HCT116 (cell line): ENCODE measurements around the gene CERS6. TPM values are rescaled to one million over a fixed set of nuclear protein-coding genes. Genes with fewer than 3 reads are reported as not detected.

ENCODE experiments used
- ATAC-seq: fragments of 200-7000 bp; cut with Tn5 transposase; 2 replicates; pipeline ENCODE4 v1.9.1; 2020; ENCODE audit warnings: mild to moderate bottlenecking, moderate library complexity
- BruUV-seq: library from RNA; stranded (reverse); fragments of 400-500 nt; replicated peaks from 2 replicates; lab custom pipeline; 2021; lab: Mats Ljungman, UMichigan
- CTCF ChIA-PET: fragments of 300-600 bp; sonication (Branson Sonifier 250); formaldehyde crosslinking; loops from one replicate; lab custom pipeline; 2021; ENCODE audit warnings: antibody characterized with exemption; lab: Charles Lee
- POLR2A ChIA-PET: fragments of 300-600, 350-600 bp; sonication (Branson Sonifier 250); formaldehyde crosslinking; loops from one replicate; lab custom pipeline; 2021; ENCODE audit warnings: antibody characterized with exemption; lab: Charles Lee
- RAD21 ChIA-PET, 2 experiments: fragments of 300-600 bp; sonication (Branson Sonifier 250); formaldehyde crosslinking; loops; one replicate each; lab custom pipeline; 2023; ENCODE audit warnings: low total read pairs in 2 of 2; ENCODE audit not compliant: uncharacterized antibody in 2 of 2, unreplicated experiment in 2 of 2, low non-redundant PET in 1 of 2; lab: Charles Lee
- DNase-seq: peaks from one replicate; pipeline ENCODE4 v3.0.0-alpha.2; 2010; ENCODE audit warnings: low read depth, low spot score
- H2AFZ ChIP-seq: fragments of 200-600 bp; shearing (Covaris generic), sonication (generic); 2 replicates; pipeline ENCODE4 v1.6.1; 2017; ENCODE audit warnings: low read depth, mixed run types, mixed read lengths, antibody characterized with exemption, low read length; ENCODE audit not compliant: poor library complexity, severe bottlenecking
- H3K27ac ChIP-seq: 2 replicates; pipeline ENCODE4 v1.5.1; 2012; ENCODE audit warnings: low read depth, low read length
- H3K27me3 ChIP-seq: fragments of 200-600 bp; sonication (generic); 2 replicates; pipeline ENCODE4 v1.6.1; 2016; ENCODE audit warnings: mixed run types, low read length, mixed read lengths; ENCODE audit not compliant: insufficient read depth
- H3K36me3 ChIP-seq, 2 experiments: fragments of 200-500 bp in 1 of 2; fragments of 200-600 bp in 1 of 2; sonication (Bioruptor generic) in 1 of 2; sonication (generic) in 1 of 2; 2 replicates each; pipeline versions ENCODE4 v1.5.1 to v1.6.1; 2014 to 2016; ENCODE audit warnings: low read length in 2 of 2, inconsistent platforms in 1 of 2, mixed read lengths in 1 of 2, mixed run types in 1 of 2; ENCODE audit not compliant: insufficient read depth in 2 of 2, control insufficient read depth in 1 of 2
- H3K4me1 ChIP-seq, 2 experiments: fragments of 200-600 bp in 1 of 2; sonication (generic) in 1 of 2; 2 replicates each; pipeline versions ENCODE4 v1.5.1 to v1.6.1; 2012 to 2017; ENCODE audit warnings: low read length in 2 of 2, inconsistent platforms in 1 of 2, mild to moderate bottlenecking in 1 of 2, mixed read lengths in 1 of 2, mixed run types in 1 of 2, moderate library complexity in 1 of 2; ENCODE audit not compliant: insufficient read depth in 2 of 2, control insufficient read depth in 1 of 2
- H3K4me2 ChIP-seq: fragments of 200-600 bp; sonication (generic); 2 replicates; pipeline ENCODE4 v1.6.1; 2017; ENCODE audit warnings: mixed run types, low read length, mixed read lengths
- H3K4me3 ChIP-seq, 2 experiments: fragments of 200-600 bp in 1 of 2; sonication (generic) in 1 of 2; replicated peaks in 1 of 2; 2 replicates each; pipeline ENCODE4 v1.5.1; 2011 to 2016; ENCODE audit warnings: low read length in 2 of 2, control low read depth in 1 of 2, low read depth in 1 of 2, mild to moderate bottlenecking in 1 of 2, mixed read lengths in 1 of 2, mixed run types in 1 of 2
- H3K79me2 ChIP-seq: fragments of 200-600 bp; sonication (generic); 2 replicates; pipeline ENCODE4 v1.6.1; 2017; ENCODE audit warnings: mild to moderate bottlenecking, mixed run types, low read length, moderate library complexity, mixed read lengths; ENCODE audit not compliant: insufficient read depth
- H3K9ac ChIP-seq: fragments of 200-600 bp; sonication (generic); 2 replicates; pipeline ENCODE4 v1.6.1; 2016; ENCODE audit warnings: low read length, mixed read lengths
- H3K9me2 ChIP-seq: fragments of 200-600 bp; sonication (generic), shearing (Covaris generic); 2 replicates; pipeline ENCODE4 v1.6.1; 2017; ENCODE audit warnings: mixed run types, mild to moderate bottlenecking, moderate library complexity; ENCODE audit not compliant: insufficient read depth
- H3K9me3 ChIP-seq, 2 experiments: fragments of 200-500 bp in 1 of 2; fragments of 200-600 bp in 1 of 2; sonication (Bioruptor generic) in 1 of 2; sonication (generic) in 1 of 2; 2 replicates each; pipeline ENCODE4 v1.6.1; 2014 to 2017; ENCODE audit warnings: low read length in 2 of 2, mixed read lengths in 2 of 2, inconsistent platforms in 1 of 2, low read depth in 1 of 2, mild to moderate bottlenecking in 1 of 2, mixed run types in 1 of 2, moderate library complexity in 1 of 2; ENCODE audit not compliant: control insufficient read depth in 1 of 2, insufficient read depth in 1 of 2
- H4K20me1 ChIP-seq: fragments of 200-600 bp; sonication (generic), shearing (Covaris generic); 2 replicates; pipeline ENCODE4 v1.6.1; 2017; ENCODE audit warnings: mixed run types, mild to moderate bottlenecking, moderate library complexity; ENCODE audit not compliant: insufficient read depth
- CEBPB ChIP-seq: IDR thresholded peaks from 2 replicates; pipeline ENCODE4 v1.6.1; 2012; ENCODE audit warnings: low read depth
- EZH2phosphoT487 ChIP-seq: fragments of 200-600 bp; IDR thresholded peaks from 2 replicates; pipeline ENCODE4 v1.6.1; 2018; ENCODE audit warnings: antibody characterized with exemption, borderline replicate concordance
- FOSL1 ChIP-seq: IDR thresholded peaks from 2 replicates; pipeline ENCODE4 v1.6.1; 2012; ENCODE audit warnings: low read depth
- intact Hi-C: fragments of 100-400 bp; cut with micrococcal nuclease; formaldehyde crosslinking; loops from 2 replicates; pipeline ENCODE4 v1.10.0; 2022
- total RNA-seq: library from RNA; stranded (reverse); gene quantifications from one replicate; pipeline ENCODE4 v1.2.1, GENCODE V29; 2021; ENCODE audit not compliant: unreplicated experiment
- TF ChIP-seq, protein P1 (sequence below): IDR thresholded peaks from 2 replicates; pipeline ENCODE4 v1.6.1; 2012; ENCODE audit warnings: low read depth
- TF ChIP-seq, protein P2 (sequence below): IDR thresholded peaks from 2 replicates; pipeline ENCODE4 v1.6.1; 2012

Gene CERS6
- total RNA-seq, 1 experiment from 2014 or later = 37.0 TPM

DNA sequence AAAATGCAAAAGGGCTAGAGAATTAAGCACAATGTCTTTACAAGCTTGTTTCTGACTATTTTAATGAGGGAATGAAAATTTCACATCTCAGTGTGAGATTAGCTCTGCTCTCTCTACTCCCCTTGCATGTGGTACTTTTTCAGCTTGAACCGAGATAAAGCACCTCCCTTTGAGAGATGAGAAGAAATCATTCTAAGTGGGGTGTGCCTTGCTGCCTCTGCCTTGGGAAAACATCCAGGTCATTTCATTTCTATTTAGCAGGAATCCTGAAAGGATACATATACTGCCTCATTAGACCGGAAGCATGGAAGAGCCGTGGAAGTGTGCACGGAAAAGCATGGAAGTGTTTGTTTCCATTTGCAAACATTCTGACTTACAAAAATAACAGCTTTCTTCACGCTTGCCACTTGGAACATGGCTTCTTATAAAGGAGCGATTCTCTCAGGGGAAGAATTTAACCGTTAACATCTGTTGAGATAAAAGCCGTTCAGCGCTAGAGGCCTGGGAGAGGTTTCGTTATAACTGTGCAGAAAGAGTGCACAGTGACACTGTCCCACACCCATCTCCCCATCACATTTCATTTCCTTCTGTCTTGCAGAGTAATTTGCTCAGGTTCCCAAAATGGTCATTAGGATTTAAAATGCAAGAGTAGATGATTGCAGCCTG lies 363.1 kb downstream of the CERS6 start:
- intact Hi-C loops = no loop called here
- BruUV-seq = no TSS peak

DNA sequence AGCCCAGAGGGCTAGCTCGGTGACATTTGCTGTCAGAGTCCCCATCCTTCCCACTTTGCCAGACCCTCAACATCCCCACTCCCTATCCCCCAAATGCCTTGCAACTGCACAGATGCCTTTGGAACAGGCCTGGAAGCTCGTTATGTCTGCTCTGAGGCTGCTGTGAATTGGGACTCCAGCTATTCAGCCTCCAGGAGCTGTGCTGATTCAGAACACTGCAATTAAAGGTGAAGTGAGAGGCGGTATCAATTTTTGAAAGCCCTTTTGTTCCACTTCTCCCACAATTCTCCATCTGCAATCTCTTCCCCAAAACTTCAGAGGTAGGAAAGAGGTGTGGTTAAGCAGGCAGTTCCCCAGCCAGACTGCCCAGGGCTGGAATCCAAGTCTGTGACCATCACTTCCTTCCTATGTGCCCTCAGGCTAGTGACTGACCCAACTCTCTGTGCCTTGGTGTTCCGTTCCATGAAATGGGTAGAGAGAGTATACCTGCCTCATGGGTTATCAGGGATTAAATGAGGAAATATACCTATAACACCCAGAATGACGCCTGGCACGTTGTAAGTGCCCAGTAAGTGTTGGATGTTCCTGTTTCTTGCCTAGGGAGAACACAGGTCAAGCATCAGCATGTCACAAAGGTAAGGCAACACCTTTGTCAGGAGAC lies 363.9 kb downstream of the CERS6 start:
- no peak for DNase-seq
- intact Hi-C loops = no loop called here
- Histone ChIP-seq H3K9me2 (no peaks in the 10 kb centered on the region), H3K27ac (no peak overlapping the region), H4K20me1 (no peaks in the 10 kb centered on the region), H3K9ac (no peak overlapping the region), H3K36me3 (no peaks in the 10 kb centered on the region), H3K79me2 (no peaks in the 10 kb centered on the region), H3K9me3 (no peaks in the 10 kb centered on the region), H3K4me3 (no peak overlapping the region), H2AFZ (no peak overlapping the region), H3K4me1 (peaks cover 0 to 5% of the 10 kb centered on the region in 2 experiments; a peak in 1 of 4 replicates), H3K4me2 (no peak overlapping the region), H3K27me3 (no peaks in the 10 kb centered on the region)
- ChIA-PET CTCF (no interaction called here), POLR2A (no interaction called here), RAD21 (no interaction called here)
- no peak for ATAC-seq
- no TSS peak for BruUV-seq
- no peak for TF ChIP-seq EZH2phosphoT487
- TF ChIP-seq, protein P1, sequence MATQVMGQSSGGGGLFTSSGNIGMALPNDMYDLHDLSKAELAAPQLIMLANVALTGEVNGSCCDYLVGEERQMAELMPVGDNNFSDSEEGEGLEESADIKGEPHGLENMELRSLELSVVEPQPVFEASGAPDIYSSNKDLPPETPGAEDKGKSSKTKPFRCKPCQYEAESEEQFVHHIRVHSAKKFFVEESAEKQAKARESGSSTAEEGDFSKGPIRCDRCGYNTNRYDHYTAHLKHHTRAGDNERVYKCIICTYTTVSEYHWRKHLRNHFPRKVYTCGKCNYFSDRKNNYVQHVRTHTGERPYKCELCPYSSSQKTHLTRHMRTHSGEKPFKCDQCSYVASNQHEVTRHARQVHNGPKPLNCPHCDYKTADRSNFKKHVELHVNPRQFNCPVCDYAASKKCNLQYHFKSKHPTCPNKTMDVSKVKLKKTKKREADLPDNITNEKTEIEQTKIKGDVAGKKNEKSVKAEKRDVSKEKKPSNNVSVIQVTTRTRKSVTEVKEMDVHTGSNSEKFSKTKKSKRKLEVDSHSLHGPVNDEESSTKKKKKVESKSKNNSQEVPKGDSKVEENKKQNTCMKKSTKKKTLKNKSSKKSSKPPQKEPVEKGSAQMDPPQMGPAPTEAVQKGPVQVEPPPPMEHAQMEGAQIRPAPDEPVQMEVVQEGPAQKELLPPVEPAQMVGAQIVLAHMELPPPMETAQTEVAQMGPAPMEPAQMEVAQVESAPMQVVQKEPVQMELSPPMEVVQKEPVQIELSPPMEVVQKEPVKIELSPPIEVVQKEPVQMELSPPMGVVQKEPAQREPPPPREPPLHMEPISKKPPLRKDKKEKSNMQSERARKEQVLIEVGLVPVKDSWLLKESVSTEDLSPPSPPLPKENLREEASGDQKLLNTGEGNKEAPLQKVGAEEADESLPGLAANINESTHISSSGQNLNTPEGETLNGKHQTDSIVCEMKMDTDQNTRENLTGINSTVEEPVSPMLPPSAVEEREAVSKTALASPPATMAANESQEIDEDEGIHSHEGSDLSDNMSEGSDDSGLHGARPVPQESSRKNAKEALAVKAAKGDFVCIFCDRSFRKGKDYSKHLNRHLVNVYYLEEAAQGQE = no peak
- TF ChIP-seq FOSL1 = no peak

More for the DNA sequence above, 363.1 kb downstream of the CERS6 start:
- H2AFZ ChIP-seq = no peak overlapping the region
- TF ChIP-seq CEBPB = no peak
- TF ChIP-seq, protein P2, sequence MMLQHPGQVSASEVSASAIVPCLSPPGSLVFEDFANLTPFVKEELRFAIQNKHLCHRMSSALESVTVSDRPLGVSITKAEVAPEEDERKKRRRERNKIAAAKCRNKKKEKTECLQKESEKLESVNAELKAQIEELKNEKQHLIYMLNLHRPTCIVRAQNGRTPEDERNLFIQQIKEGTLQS = no peak
- ATAC-seq (no peak), DNase-seq (no peak)
- H3K27ac ChIP-seq = no peak overlapping the region
- H4K20me1 ChIP-seq = no peaks in the 10 kb centered on the region
- ChIA-PET POLR2A (no interaction called here), RAD21 (no interaction called here), CTCF (no interaction called here)
- H3K36me3 ChIP-seq = no peaks in the 10 kb centered on the region
- H3K9ac ChIP-seq = no peak overlapping the region
- peaks cover 0 to 5% of the 10 kb centered on the region in 2 experiments; a peak in 1 of 4 replicates for H3K4me1 ChIP-seq
- no peaks in the 10 kb centered on the region for H3K27me3 ChIP-seq
- H3K9me3 ChIP-seq = no peaks in the 10 kb centered on the region
- H3K9me2 ChIP-seq = no peaks in the 10 kb centered on the region
- H3K4me2 ChIP-seq = no peak overlapping the region
- H3K79me2 ChIP-seq = no peaks in the 10 kb centered on the region
- no peak overlapping the region for H3K4me3 ChIP-seq
